IMR-90 (cell line): ENCODE results near the gene SSR1. TPM values are rescaled to one million over a fixed set of nuclear protein-coding genes. Genes with fewer than 3 reads are reported as not detected.

ENCODE experiments used
- ATAC-seq: fragments of 200-7000 bp; cut with Tn5 transposase; 2 replicates; pipeline ENCODE4 v1.9.1; 2020; ENCODE audit warnings: low read depth, mild to moderate bottlenecking, moderate library complexity
- BruUV-seq: library from RNA; stranded (reverse); fragments of 400-500 nt; replicated peaks from 2 replicates; lab custom pipeline; 2021; lab: Mats Ljungman, UMichigan
- CTCF ChIA-PET: fragments of 300-600 bp; formaldehyde crosslinking; extraction: SDS; loops from one replicate; lab custom pipeline; 2021; ENCODE audit warnings: antibody characterized with exemption; lab: Yijun Ruan, JAX
- POLR2A ChIA-PET: fragments of 300-600 bp; sonication (Branson Sonifier 250); formaldehyde crosslinking; loops from one replicate; lab custom pipeline; 2022; ENCODE audit warnings: antibody characterized with exemption; ENCODE audit not compliant: unreplicated experiment; lab: Charles Lee
- DNase-seq: peaks from one replicate; pipeline ENCODE4 v3.0.0; 2013
- H2AFZ ChIP-seq: replicated peaks from 2 replicates; pipeline ENCODE3; 2013; ENCODE audit warnings: low read length, mild to moderate bottlenecking; ENCODE audit not compliant: poor library complexity
- H2AK5ac ChIP-seq: 2 replicates; pipeline ENCODE4 v1.6.1; 2013; ENCODE audit warnings: low read depth, low read length, inconsistent platforms
- H2AK9ac ChIP-seq: replicated peaks from 2 replicates; pipeline ENCODE3; 2013; ENCODE audit warnings: mild to moderate bottlenecking, low read depth, low read length, moderate library complexity; ENCODE audit not compliant: poor library complexity
- H2BK120ac ChIP-seq: 2 replicates; pipeline ENCODE4 v1.6.1; 2013; ENCODE audit warnings: low read depth, low read length, inconsistent platforms
- H2BK15ac ChIP-seq: 3 replicates; pipeline ENCODE4 v1.6.1; 2013; ENCODE audit warnings: low read depth, low read length, inconsistent platforms
- H2BK20ac ChIP-seq: 2 replicates; pipeline ENCODE4 v1.6.1; 2013; ENCODE audit warnings: low read depth, mild to moderate bottlenecking, inconsistent platforms, low read length, moderate library complexity
- H2BK5ac ChIP-seq: 2 replicates; pipeline ENCODE4 v1.6.1; 2013; ENCODE audit warnings: mild to moderate bottlenecking, low read depth, low read length, inconsistent platforms; ENCODE audit not compliant: poor library complexity, severe bottlenecking
- H3K14ac ChIP-seq: replicated peaks from 2 replicates; pipeline ENCODE4 v1.6.1; 2013; ENCODE audit warnings: low read depth, low read length, inconsistent platforms
- H3K18ac ChIP-seq: 2 replicates; pipeline ENCODE4 v1.6.1; 2013; ENCODE audit warnings: low read depth, low read length, control low read depth
- H3K23ac ChIP-seq: 2 replicates; pipeline ENCODE4 v1.6.1; 2013; ENCODE audit warnings: low read depth, low read length, inconsistent platforms
- H3K27ac ChIP-seq: 2 replicates; pipeline ENCODE4 v1.5.1; 2013; ENCODE audit warnings: mild to moderate bottlenecking, control low read depth, low read length; ENCODE audit not compliant: insufficient read depth
- H3K27me3 ChIP-seq: 2 replicates; pipeline ENCODE4 v1.6.1; 2013; ENCODE audit warnings: low read length; ENCODE audit not compliant: control insufficient read depth, insufficient read depth
- H3K36me3 ChIP-seq: 2 replicates; pipeline ENCODE4 v1.6.1; 2013; ENCODE audit warnings: low read length, mixed read lengths; ENCODE audit not compliant: control insufficient read depth, insufficient read depth
- H3K4ac ChIP-seq: 2 replicates; pipeline ENCODE4 v1.6.1; 2013; ENCODE audit warnings: low read depth, low read length, inconsistent platforms
- H3K4me1 ChIP-seq: 2 replicates; pipeline ENCODE4 v1.6.1; 2013; ENCODE audit warnings: low read length, mixed read lengths; ENCODE audit not compliant: control insufficient read depth, insufficient read depth
- H3K4me2 ChIP-seq: 2 replicates; pipeline ENCODE4 v1.6.1; 2013; ENCODE audit warnings: low read depth, mild to moderate bottlenecking, control low read depth, low read length, moderate library complexity
- H3K4me3 ChIP-seq: 2 replicates; pipeline ENCODE4 v1.5.1; 2013; ENCODE audit warnings: low read depth, mild to moderate bottlenecking, control low read depth, low read length, moderate library complexity; ENCODE audit not compliant: insufficient read depth
- H3K56ac ChIP-seq: 2 replicates; pipeline ENCODE4 v1.6.1; 2013; ENCODE audit warnings: low read length, inconsistent platforms; ENCODE audit not compliant: insufficient read depth; ENCODE audit errors: extremely low read depth
- H3K79me1 ChIP-seq, 2 experiments: 2 replicates each; pipeline ENCODE4 v1.6.1; 2013; ENCODE audit warnings: low read length in 2 of 2, inconsistent platforms in 1 of 2, low read depth in 1 of 2
- H3K9ac ChIP-seq: 2 replicates; pipeline ENCODE4 v1.6.1; 2013; ENCODE audit warnings: low read depth, low read length, control low read depth
- H3K9me1 ChIP-seq: 2 replicates; pipeline ENCODE4 v1.6.1; 2013; ENCODE audit warnings: low read length, inconsistent platforms; ENCODE audit not compliant: insufficient read depth
- H3K9me3 ChIP-seq: 2 replicates; pipeline ENCODE4 v1.6.1; 2013; ENCODE audit warnings: low read length; ENCODE audit not compliant: control insufficient read depth, insufficient read depth
- H4K20me1 ChIP-seq: 2 replicates; pipeline ENCODE4 v1.6.1; 2013; ENCODE audit warnings: low read length, inconsistent platforms; ENCODE audit not compliant: insufficient read depth
- H4K5ac ChIP-seq: 2 replicates; pipeline ENCODE4 v1.6.1; 2013; ENCODE audit warnings: mild to moderate bottlenecking, low read depth, low read length, control low read depth
- H4K8ac ChIP-seq, 2 experiments: 2 replicates each; pipeline ENCODE4 v1.6.1; 2013; ENCODE audit warnings: low read depth in 2 of 2, low read length in 2 of 2, control low read depth in 1 of 2, inconsistent platforms in 1 of 2
- H4K91ac ChIP-seq: 2 replicates; pipeline ENCODE4 v1.6.1; 2013; ENCODE audit warnings: low read depth, low read length, inconsistent platforms; ENCODE audit not compliant: insufficient read depth
- BHLHE40 ChIP-seq: fragments of 150-350 bp; IDR thresholded peaks from 2 replicates; pipeline ENCODE4 v1.6.1; 2016; ENCODE audit warnings: mild to moderate bottlenecking, low read depth, low read length
- CEBPB ChIP-seq: IDR thresholded peaks from 2 replicates; pipeline ENCODE4 v1.6.1; 2012; ENCODE audit warnings: low read depth, low read length, improper control_type of control experiment
- CHD1 ChIP-seq: IDR thresholded peaks from 2 replicates; pipeline ENCODE4 v1.6.1; 2012; ENCODE audit warnings: low read depth, low read length, improper control_type of control experiment
- ELK1 ChIP-seq: fragments of 150-350 bp; IDR thresholded peaks from 2 replicates; pipeline ENCODE4 v1.6.1; 2016; ENCODE audit warnings: low read depth, mild to moderate bottlenecking, low read length, moderate library complexity, borderline replicate concordance
- FOS ChIP-seq: fragments of 150-350 bp; IDR thresholded peaks from 2 replicates; pipeline ENCODE4 v1.6.1; 2016; ENCODE audit warnings: low read depth, low read length
- MAFK ChIP-seq: IDR thresholded peaks from 2 replicates; pipeline ENCODE4 v1.6.1; 2012; ENCODE audit warnings: low read depth, low read length, improper control_type of control experiment
- MAZ ChIP-seq: IDR thresholded peaks from 2 replicates; pipeline ENCODE4 v1.6.1; 2012; ENCODE audit warnings: low read depth, mild to moderate bottlenecking, low read length, improper control_type of control experiment, moderate library complexity, borderline replicate concordance
- MXI1 ChIP-seq: IDR thresholded peaks from 2 replicates; pipeline ENCODE4 v1.6.1; 2012; ENCODE audit warnings: low read depth, mild to moderate bottlenecking, low read length, moderate library complexity, borderline replicate concordance
- POLR2A ChIP-seq: IDR thresholded peaks from 2 replicates; pipeline ENCODE4 v1.6.1; 2012; ENCODE audit warnings: mild to moderate bottlenecking, low read depth, low read length
- RAD21 ChIP-seq: IDR thresholded peaks from 2 replicates; pipeline ENCODE4 v1.6.1; 2012; ENCODE audit warnings: low read length, improper control_type of control experiment
- RCOR1 ChIP-seq: IDR thresholded peaks from 2 replicates; pipeline ENCODE4 v1.6.1; 2012; ENCODE audit warnings: mild to moderate bottlenecking, low read length, improper control_type of control experiment; ENCODE audit not compliant: insufficient replicate concordance
- RFX5 ChIP-seq: IDR thresholded peaks from 2 replicates; pipeline ENCODE4 v1.8.0; 2012; ENCODE audit warnings: low read depth, mild to moderate bottlenecking, low read length, moderate library complexity
- SMC3 ChIP-seq: fragments of 150-350 bp; IDR thresholded peaks from 2 replicates; pipeline ENCODE4 v1.6.1; 2016; ENCODE audit warnings: low read depth, mild to moderate bottlenecking, antibody characterized with exemption, low read length, moderate library complexity
- WGBS, 2 experiments: methylation state at CpG; one replicate each; pipeline versions ENCODE4 v1.1.5 to v1.1.7; 2013; ENCODE audit warnings: missing lambda C conversion rate in 2 of 2; ENCODE audit not compliant: insufficient read length in 1 of 2; ENCODE audit errors: extremely low coverage in 2 of 2; 5-methylcytosine and 5-hydroxymethylcytosine counted together
- dilution Hi-C: fragments of 300-500 bp; cut with HindIII; formaldehyde crosslinking; loops from one replicate; pipeline ENCODE4 v1.14.3; 2018; ENCODE audit warnings: low sequenced_read_pairs; ENCODE audit not compliant: unreplicated experiment
- in situ Hi-C: fragments of 300-500 bp; cut with MboI; formaldehyde crosslinking; loops from 3 replicates; pipeline ENCODE4 v1.14.3; 2019; ENCODE audit warnings: low sequenced_read_pairs, inconsistent platforms, mixed read lengths
- intact Hi-C: fragments of 100-400 bp; cut with micrococcal nuclease; formaldehyde crosslinking; loops from 2 replicates; pipeline ENCODE4 v1.10.0; 2022
- polyA plus RNA-seq, 3 experiments: library from polyadenylated mRNA; depleted of rRNA; stranded (reverse); fragments of >200 nt; gene quantifications; 2 replicates each; pipeline ENCODE4 v1.2.3, GENCODE V29; 2012; ENCODE audit warnings: low replicate concordance in 1 of 3
- total RNA-seq: library from RNA; depleted of rRNA; stranded (reverse); fragments of >200 nt; gene quantifications from 2 replicates; pipeline ENCODE4 v1.2.3, GENCODE V29; 2012
- TF ChIP-seq, protein P1 (sequence below): fragments of 150-350 bp; IDR thresholded peaks from 2 replicates; pipeline ENCODE4 v1.6.1; 2017; ENCODE audit warnings: mild to moderate bottlenecking, antibody characterized with exemption, low read length, low read depth

SSR1 gene
- total and polyA plus RNA-seq, 2 of the 4 experiments (the other 2 are of a cell fraction), result 110 to 120 TPM

DNA sequence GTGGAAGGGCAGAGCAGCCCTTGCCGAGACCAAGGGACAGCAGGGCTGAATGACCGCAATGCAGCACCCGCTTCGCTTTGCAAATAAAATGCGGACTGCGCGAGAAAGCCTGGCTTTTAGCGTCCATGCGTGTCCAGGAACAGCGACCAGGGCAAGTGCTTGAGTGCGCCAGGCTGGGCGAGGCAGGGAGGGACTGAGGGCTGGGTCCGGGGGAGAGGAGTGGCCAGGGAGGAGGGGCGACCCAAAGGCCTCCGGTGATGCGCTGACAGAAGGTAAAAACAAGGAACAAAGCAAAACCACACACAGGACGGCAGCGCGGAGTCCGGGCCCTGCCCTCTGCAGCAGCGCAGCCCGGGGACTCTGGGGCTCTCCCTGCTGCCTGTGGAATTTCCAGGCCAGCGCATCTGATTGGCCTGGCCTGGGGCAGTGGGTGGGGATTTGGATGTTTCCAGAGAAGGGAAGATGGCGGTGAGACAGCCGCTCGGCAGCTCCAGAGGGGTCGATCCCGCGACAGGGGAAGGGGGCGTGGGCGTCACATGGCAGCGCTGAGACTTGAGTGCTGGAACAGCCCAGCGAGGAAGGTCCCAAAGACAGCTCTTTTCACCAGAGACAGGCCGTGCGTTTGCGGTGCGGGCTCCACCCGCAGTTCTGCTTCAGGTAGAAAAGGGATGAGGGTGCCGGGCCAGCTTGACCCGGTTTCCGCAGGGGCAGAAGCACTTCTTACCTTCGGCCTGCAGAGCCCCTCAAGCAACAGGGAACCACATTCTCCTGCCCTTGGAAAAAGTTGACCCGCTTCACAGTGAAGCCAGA, 51.8 kb downstream of the SSR1 start:
- peaks cover 4% of the 10 kb centered on the region for H3K9me3 ChIP-seq
- peak overlapping the region; percentile 42; the same call in 1 of the 3 replicates for H2BK15ac ChIP-seq
- WGBS, 2 experiments, result 4% methylated on average over 9 of the region's 43 CpGs; no CpG with 5 or more reads in 1 of the 2 experiments
- peak overlapping the region; percentile 81 for H3K18ac ChIP-seq
- peaks cover 3% of the 10 kb centered on the region for H3K4me1 ChIP-seq
- no peaks in the 10 kb centered on the region for H3K79me1 ChIP-seq
- no peaks in the 10 kb centered on the region for H3K27me3 ChIP-seq
- peaks cover 9% of the 10 kb centered on the region for H3K9me1 ChIP-seq
- peak overlapping the region; percentile 92 for H3K4ac ChIP-seq
- peak overlapping the region; percentile 76 for H3K23ac ChIP-seq
- peak; percentile 100 for ATAC-seq
- H2BK5ac ChIP-seq, result peak overlapping the region; percentile 48
- peak overlapping the region; percentile 75 for H3K4me3 ChIP-seq
- intact Hi-C loops, result loop anchor here (5.0 kb wide), 1 partner anchor 584 kb away; no protein-coding TSS in a partner anchor
- dilution Hi-C loops, result no loop called here
- H2AK9ac ChIP-seq, result peak overlapping the region; percentile 98
- peak overlapping the region; percentile 36; the same call in 1 of the 2 replicates for H3K56ac ChIP-seq
- in situ Hi-C loops, result no loop called here
- no peaks in the 10 kb centered on the region for H3K36me3 ChIP-seq
- POLR2A ChIA-PET, result no interaction called here
- DNase-seq, result peak; percentile 80
- H4K91ac ChIP-seq, result peak overlapping the region; percentile 95
- peak overlapping the region; percentile 87 for H3K14ac ChIP-seq
- BruUV-seq, result no TSS peak
- peak overlapping the region; percentile 81 for H3K4me2 ChIP-seq
- peak overlapping the region; percentile 87 to 99 for H4K8ac ChIP-seq
- peak overlapping the region; percentile 96 for H2AFZ ChIP-seq
- H2BK20ac ChIP-seq, result 0 out of 2 replicates have a peak overlapping the region, but pooled peaks have one; percentile 38
- peak overlapping the region; percentile 88 for H2BK120ac ChIP-seq
- peak overlapping the region; percentile 89 for H4K5ac ChIP-seq
- peak overlapping the region; percentile 76 for H3K27ac ChIP-seq
- CTCF ChIA-PET, result no interaction called here
- H4K20me1 ChIP-seq, result no peaks in the 10 kb centered on the region
- H2AK5ac ChIP-seq, result peak overlapping the region; percentile 82; the same call in 1 of the 2 replicates
- peak overlapping the region; percentile 89 for H3K9ac ChIP-seq
- TF ChIP-seq ELK1 (no peak), MAZ (0 out of 2 replicates have a peak, but pooled peaks have one; percentile 27), RFX5 (no peak), MXI1 (peak; percentile 85; the same call in 1 of the 2 replicates), CHD1 (no peak), POLR2A (peak; percentile 61; the same call in 1 of the 2 replicates), RAD21 (no peak), BHLHE40 (no peak), CEBPB (no peak), SMC3 (no peak), MAFK (no peak), RCOR1 (no peak), FOS (no peak)
- TF ChIP-seq, protein P1, sequence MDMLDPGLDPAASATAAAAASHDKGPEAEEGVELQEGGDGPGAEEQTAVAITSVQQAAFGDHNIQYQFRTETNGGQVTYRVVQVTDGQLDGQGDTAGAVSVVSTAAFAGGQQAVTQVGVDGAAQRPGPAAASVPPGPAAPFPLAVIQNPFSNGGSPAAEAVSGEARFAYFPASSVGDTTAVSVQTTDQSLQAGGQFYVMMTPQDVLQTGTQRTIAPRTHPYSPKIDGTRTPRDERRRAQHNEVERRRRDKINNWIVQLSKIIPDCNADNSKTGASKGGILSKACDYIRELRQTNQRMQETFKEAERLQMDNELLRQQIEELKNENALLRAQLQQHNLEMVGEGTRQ, result peak; percentile 49; the same call in 1 of the 2 replicates
